HepG2 (cell line): ENCODE results near the gene GATB. TPM values are rescaled to one million over a fixed set of nuclear protein-coding genes. Genes with fewer than 3 reads are reported as not detected.

Experiments
- ATF1 ChIP-seq: IDR thresholded peaks from 2 replicates; pipeline ENCODE4 v1.6.1; 2016; ENCODE audit warnings: mild to moderate bottlenecking, control low read depth
- DZIP1 ChIP-seq: sonication (generic); formaldehyde crosslinking; IDR thresholded peaks from 2 replicates; pipeline ENCODE4 v1.5.0; 2020; ENCODE audit warnings: mild to moderate bottlenecking, missing genetic modification reagents
- EZH2 ChIP-seq: conservative IDR thresholded peaks from 2 replicates; pipeline ENCODE4 v1.6.1; 2012; ENCODE audit warnings: mild to moderate bottlenecking, low read depth, low read length, moderate library complexity
- HOXA3 ChIP-seq: sonication (generic); formaldehyde crosslinking; IDR thresholded peaks from 2 replicates; pipeline ENCODE4 v1.5.0; 2020; ENCODE audit warnings: missing genetic modification reagents
- KLF15 ChIP-seq: sonication (generic); formaldehyde crosslinking; IDR thresholded peaks from 2 replicates; pipeline ENCODE4 v1.8.1; 2023; ENCODE audit warnings: borderline replicate concordance, mild to moderate bottlenecking, inconsistent platforms, missing genetic modification reagents, mixed read lengths
- RERE ChIP-seq: IDR thresholded peaks from 2 replicates; pipeline ENCODE4 v1.6.1; 2016; ENCODE audit warnings: low read depth, missing genetic modification reagents, missing compliant biosample characterization
- SNAPC2 ChIP-seq: sonication (generic); formaldehyde crosslinking; IDR thresholded peaks from 2 replicates; pipeline ENCODE4 v1.8.1; 2022; ENCODE audit warnings: mild to moderate bottlenecking, missing genetic modification reagents
- ZFP36L1 ChIP-seq: sonication (generic); formaldehyde crosslinking; IDR thresholded peaks from 2 replicates; pipeline ENCODE4 v1.8.0; 2022; ENCODE audit warnings: mild to moderate bottlenecking, missing genetic modification reagents, moderate library complexity
- ZNF232 ChIP-seq: sonication (generic); formaldehyde crosslinking; IDR thresholded peaks from 2 replicates; pipeline ENCODE4 v1.4.0; 2020; ENCODE audit warnings: missing genetic modification reagents, borderline replicate concordance
- ZNF234 ChIP-seq: sonication (generic); formaldehyde crosslinking; conservative IDR thresholded peaks from 2 replicates; pipeline ENCODE4 v1.5.1; 2020; ENCODE audit warnings: mild to moderate bottlenecking, missing genetic modification reagents
- ZNF256 ChIP-seq: sonication (generic); formaldehyde crosslinking; conservative IDR thresholded peaks from 2 replicates; pipeline ENCODE4 v1.4.0; 2020; ENCODE audit warnings: missing genetic modification reagents
- ZNF275 ChIP-seq: sonication (generic); formaldehyde crosslinking; IDR thresholded peaks from 2 replicates; pipeline ENCODE4 v1.8.0; 2022; ENCODE audit warnings: missing genetic modification reagents, mild to moderate bottlenecking, inconsistent platforms, borderline replicate concordance
- ZNF281 ChIP-seq: sonication (generic); formaldehyde crosslinking; IDR thresholded peaks from 2 replicates; pipeline ENCODE4 v1.4.0; 2020; ENCODE audit warnings: missing genetic modification reagents, borderline replicate concordance
- polyA plus RNA-seq, 8 experiments: library from polyadenylated mRNA; depleted of rRNA in 3 of 8; stranded (reverse) in 7 of 8; unstranded in 1 of 8; fragments of >200 nt; fragmentation: Illumina TruSeq in 4 of 8; extraction: Trizol in 4 of 8; gene quantifications; 2 replicates each; pipeline versions ENCODE4 v1.2.1 to v1.2.3, GENCODE V29; 2011 to 2016; ENCODE audit warnings: low read depth in 4 of 8, missing spikeins in 1 of 8, mixed read lengths in 1 of 8; ENCODE audit not compliant: insufficient read depth in 1 of 8
- total RNA-seq, 5 experiments: library from RNA; depleted of rRNA; stranded (reverse); fragments of >200 nt; fragmentation: Illumina TruSeq; extraction: Trizol; gene quantifications; 2 replicates each; pipeline ENCODE4 v1.2.3, GENCODE V29; 2016; ENCODE audit warnings: low read depth in 1 of 5
- TF ChIP-seq, protein P1 (sequence below): sonication (generic); formaldehyde crosslinking; IDR thresholded peaks from 2 replicates; pipeline ENCODE4 v1.4.0; 2020; ENCODE audit warnings: missing genetic modification reagents

The GATB gene
- total and polyA plus RNA-seq, 2 of the 13 experiments (the other 11 are each of a cell fraction or from before 2014, with no cell fraction given) = 32.3 to 32.4 TPM

DNA sequence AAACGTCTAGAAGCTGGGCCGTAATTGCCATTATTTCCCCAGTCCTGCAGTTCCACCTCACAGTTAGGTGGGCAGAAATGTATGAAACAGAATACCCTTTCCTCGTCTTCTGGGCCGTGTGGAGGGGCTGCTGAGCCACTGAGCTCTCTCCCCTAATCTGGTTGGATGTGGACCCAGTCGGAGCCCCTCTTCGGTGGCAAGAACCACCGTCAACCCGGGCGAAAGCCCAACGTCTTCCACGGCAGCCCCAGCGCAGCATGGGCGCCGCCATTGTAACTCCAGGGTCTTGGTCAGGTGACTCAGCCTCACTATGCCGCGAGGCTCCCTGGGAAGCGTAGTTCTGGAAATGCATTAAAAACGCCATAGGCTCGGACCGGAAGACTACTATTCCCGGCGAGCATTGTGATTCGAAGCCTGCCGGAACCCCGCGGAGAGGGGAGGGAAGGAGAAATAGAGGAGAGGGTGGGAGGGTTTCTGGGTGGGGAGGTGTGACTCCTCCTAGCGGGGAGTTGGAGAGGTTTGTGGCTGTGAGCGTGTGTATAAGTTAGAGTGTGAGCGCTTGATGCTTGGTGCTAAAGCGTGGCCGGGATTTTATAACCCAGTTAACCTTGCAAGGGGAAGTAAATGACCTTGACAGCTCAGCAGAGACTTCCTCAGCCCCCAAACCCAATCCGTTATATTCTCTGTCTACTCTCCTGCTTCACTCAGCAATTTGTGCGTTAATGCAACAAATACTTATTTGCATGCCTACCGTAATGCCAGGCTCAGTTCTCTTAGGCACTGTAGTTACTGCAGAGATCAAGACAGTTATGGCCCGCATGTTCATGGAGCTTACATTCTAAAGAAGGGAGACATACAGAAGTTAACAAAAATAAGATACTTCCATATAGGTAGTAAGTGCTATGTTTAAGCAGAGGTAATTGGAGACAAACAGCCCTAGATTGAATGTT lies at the start of gene GATB (continued):
- TF ChIP-seq, protein P1, sequence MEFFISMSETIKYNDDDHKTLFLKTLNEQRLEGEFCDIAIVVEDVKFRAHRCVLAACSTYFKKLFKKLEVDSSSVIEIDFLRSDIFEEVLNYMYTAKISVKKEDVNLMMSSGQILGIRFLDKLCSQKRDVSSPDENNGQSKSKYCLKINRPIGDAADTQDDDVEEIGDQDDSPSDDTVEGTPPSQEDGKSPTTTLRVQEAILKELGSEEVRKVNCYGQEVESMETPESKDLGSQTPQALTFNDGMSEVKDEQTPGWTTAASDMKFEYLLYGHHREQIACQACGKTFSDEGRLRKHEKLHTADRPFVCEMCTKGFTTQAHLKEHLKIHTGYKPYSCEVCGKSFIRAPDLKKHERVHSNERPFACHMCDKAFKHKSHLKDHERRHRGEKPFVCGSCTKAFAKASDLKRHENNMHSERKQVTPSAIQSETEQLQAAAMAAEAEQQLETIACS (CRISPR knock-in tag) = no peak
- no peak; the same call in 1 of the 2 replicates for TF ChIP-seq ZFP36L1 (CRISPR knock-in tag)
- TF ChIP-seq DZIP1 (CRISPR knock-in tag) = no peak
- no peak for TF ChIP-seq EZH2
- no peak for TF ChIP-seq ZNF256
- no peak for TF ChIP-seq SNAPC2 (CRISPR knock-in tag)
- peak; percentile 57; the same call in 1 of the 2 replicates for TF ChIP-seq HOXA3 (CRISPR knock-in tag)
- TF ChIP-seq ZNF281 = no peak
- TF ChIP-seq ZNF234 (CRISPR knock-in tag) = no peak
- TF ChIP-seq ATF1 (CRISPR knock-in tag) = peak; percentile 81
- no peak for TF ChIP-seq RERE (CRISPR knock-in tag)
- no peak for TF ChIP-seq ZNF232 (CRISPR knock-in tag)
- no peak for TF ChIP-seq ZNF275 (CRISPR knock-in tag)
- TF ChIP-seq KLF15 (CRISPR knock-in tag) = peak; percentile 26; the same call in 1 of the 2 replicates
